GM18511 (cell line): ENCODE results near the gene PLEKHA5.
A peak's percentile ranks its signal among the peaks of the same experiment; 100 is the strongest.
"Not testable (repeated sequence)": the region's sequence is repeated elsewhere in the genome, so short reads cannot be mapped to it uniquely, and the experiment has no call there.

ENCODE experiments used
- ATAC-seq: cut with Tn5 transposase; IDR thresholded peaks from one replicate; pipeline ENCODE4 v1.9.1; 2021; ENCODE audit warnings: mild to moderate bottlenecking, moderate library complexity; ENCODE audit not compliant: unreplicated experiment

Gene PLEKHA5

DNA sequence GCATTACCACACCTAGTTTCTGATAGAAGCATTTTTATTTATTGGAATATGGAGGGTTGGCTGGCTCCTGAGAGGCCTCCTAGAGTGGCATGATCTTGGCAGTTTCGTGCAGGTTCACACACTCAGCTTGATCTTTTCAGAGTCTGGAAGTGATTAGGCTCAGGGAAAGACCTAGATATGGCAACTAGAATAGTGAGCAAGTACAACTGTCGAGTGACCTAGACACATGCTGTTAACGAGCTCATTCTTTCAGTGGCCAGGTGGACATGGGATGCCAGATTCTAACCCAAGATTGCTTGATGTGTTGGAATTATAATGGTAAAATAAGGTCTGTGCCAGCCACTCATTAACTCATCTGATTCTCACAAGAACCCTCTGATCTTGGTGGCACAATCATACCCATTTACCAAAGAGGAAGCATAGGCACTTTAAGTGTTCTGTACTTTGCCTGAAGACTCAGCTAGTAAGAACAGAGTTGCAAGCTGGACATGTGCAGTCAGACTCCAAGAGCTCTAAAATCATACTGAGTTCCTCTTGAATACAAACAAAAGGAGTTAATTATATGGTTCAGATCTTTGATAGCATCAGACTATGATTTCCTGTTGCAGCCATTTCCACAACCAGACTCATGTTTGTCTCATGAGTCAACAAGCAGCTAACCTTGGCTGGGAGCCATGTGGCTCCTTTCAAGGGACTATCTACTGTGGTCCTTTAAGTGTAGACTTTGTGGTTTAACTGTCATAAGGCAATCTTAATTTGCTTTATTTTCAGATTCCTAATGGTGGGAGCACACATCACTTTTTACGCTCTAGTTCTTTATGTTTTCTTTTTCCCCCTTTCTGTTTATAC lies 144.2 kb downstream of the PLEKHA5 start:
- ATAC-seq, result no peak

DNA sequence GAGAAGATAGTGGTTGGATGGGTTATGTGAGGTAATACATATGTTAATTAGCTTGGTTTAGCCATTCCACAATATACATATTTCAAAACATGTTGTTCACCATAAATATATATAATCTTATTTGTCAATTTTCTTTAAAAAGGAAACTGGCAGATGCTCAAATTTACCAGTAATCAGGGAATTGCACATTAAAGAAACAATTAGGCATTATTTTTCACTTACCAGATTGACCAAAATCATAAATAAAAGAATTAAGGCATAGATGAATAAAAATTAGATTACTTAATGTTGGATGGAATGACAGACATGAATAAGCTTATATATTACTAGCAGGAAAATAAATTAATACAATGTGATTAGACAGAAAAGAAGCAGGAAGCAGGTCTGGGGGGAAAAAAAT lies 147.2 kb downstream of the PLEKHA5 start:
- no peak for ATAC-seq

DNA sequence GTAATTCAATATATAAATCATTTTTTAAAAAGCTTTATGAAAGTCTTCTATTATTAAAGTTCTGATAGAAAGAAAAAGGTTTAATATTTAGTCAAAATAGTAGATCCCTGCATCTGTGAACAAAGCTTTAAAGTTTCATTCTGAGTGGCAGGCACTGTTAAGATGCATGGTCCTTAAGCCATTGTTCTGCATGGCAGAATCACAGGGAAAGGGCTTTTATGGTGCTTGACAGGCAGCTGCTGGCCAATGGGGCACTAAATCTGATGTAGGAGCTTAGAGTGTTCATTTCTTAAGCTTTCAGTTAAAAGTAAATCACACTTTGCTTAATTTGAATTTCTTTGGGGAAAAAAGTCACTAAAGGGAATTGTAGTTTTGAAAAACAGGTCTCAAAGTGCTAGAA lies 148.2 kb downstream of the PLEKHA5 start:
- ATAC-seq, result no peak

DNA sequence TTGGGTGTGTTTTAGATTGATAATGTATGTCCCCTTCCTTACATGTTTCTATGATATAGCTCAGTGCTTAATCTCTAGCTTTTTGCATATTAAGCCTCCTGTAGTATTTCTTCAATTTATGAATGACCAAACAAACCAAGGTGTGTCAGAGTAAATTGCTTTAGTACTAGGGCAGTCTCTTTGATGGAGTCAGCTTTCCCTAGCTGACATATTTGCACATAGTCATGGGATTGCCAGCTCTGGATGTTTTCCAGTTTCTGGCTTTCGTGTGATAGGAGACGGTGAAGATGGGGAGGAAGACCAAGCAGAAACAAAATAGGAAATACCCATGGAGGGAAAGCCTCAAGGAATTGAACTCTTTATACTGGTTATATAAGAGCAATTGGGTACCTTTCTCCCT lies 148.9 kb downstream of the PLEKHA5 start:
- ATAC-seq, result no peak

DNA sequence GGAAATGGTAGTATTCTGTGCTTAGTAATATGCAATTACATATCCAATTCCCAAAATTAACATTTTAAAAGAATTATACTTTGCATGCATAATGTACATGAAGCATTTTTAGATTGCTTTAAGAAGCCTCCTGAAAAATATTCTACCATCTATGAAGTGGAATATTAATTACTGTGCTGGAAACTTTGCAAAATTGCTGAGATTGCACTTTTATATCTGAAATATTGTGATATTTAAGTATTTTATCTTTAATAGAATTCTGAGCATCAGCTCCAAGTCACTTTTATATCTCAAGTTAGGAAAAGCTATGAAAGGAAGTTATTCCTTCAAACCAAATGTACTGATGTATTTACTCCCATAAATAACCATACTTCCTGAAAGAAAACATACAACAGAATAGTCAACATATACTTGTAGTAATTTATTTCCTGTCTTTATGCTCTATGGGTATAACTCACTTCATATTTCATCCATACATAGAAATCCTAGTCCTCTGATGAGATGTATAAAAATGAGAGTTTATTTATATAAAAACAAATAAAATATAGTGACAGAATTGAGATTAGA lies 152.7 kb downstream of the PLEKHA5 start:
- ATAC-seq, result no peak

DNA sequence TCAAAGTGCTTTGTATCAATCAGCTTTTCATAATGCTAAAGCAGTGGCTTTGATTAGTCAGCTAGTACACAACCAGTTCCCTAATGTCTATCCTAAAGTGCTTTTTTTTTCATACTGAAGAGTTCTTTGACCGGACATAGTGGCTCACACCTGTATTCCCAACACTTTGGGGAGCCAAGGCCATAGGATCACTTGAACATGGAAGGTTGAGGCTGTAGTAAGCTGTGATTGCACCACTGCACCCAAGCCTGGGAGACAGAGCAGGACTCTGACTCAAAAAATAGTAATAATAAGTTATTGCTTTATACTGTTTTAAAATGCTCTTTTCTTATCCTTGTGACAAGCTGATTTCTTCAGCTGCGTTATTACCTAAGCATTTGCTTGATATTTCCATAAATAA lies 155.1 kb downstream of the PLEKHA5 start:
- ATAC-seq, result no peak

DNA sequence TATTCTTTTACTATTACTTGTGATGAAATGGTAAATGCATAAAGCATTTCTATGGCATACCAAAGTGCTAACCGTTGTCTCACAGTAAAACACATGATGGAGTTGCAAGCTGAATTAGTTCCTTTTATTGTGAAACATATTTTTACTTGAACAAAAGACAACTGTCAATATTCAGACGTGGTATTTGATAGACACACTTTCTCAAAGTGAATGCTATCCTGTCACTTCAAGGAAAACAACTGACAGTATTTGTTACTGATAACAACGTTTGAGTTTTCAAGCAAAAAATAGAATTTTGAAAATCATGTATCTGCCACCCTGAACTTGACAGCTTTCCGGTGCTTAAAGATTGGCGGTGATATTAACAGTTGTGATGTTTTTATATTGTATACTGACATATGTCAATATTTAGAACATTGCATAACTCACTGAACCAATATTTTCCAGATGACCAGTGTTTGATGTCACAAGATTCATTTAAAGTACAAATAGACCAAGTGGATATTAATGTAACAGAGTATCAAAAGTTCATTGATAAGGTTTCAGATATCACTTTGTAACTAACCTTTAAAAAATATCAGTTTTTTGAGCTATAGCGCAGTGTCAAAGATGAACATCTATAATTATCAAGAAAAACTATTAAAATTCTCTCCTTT lies 156.4 kb downstream of the PLEKHA5 start:
- ATAC-seq, result no peak

DNA sequence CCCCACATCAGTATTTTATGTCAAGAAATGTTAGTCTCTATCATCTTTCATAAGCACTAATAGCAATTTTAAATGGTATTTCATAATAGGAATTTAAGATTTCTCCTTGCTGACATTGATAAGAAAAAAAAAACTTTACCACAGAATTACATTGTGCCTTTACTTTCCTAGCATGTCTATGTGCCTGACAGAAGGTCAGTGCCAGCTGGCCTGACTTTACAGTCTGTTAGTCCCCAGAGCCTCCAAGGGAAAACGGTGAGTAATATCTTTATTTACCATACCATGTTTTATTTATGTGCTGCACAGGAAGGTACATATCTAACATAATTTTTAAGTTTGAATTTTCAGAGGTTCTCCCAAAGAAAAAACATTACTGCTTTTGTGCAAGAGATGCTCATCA lies 157.8 kb downstream of the PLEKHA5 start:
- ATAC-seq, result no peak

DNA sequence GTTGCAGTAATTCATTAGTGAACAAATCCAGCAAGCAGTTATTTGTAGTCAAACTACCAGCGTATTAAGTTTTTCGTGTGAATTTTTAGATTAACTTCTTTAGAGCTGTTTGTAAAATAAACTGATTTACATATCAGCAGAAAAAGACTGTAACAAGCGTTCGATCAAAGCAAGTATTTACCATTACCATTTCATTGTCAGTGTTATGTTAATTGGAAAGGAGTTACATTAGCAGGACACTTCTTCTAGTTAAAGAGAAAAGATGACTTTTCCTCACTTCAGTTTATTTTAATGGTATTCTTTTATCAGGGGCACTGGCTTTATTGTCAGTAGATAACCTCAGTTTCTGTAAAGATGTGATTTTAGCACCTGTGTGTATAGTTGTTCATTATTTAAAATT lies 158.6 kb downstream of the PLEKHA5 start:
- no peak for ATAC-seq

DNA sequence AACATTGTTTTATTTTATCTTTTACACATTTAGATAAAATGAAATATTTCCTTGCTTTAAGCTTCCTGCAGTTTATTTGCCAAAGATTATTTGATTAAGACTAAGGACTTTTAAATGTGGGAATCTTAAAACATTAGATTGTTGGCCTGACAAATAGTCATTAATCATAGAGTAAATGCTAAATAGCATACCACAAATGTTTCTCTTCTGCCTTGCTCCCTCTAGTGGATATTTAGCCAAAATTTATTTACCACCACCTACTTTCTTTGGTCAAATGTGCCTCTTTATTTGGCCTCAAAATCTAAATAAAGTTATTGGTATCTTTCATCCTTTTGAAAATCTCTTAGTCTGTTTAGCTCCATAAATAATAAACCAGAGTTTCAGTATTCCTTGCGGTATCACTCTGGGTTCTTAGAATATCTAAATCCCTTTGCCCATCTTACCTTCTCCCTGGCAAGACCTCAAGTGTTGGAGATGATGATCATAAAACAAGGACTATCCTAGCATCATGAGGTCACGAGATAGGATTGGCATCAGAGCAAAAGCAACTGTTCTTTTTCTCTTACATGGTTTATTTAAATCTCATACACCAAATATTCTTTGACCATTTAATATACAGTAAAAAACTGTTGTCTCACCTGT lies 159.2 kb downstream of the PLEKHA5 start:
- peak; percentile 71 for ATAC-seq

DNA sequence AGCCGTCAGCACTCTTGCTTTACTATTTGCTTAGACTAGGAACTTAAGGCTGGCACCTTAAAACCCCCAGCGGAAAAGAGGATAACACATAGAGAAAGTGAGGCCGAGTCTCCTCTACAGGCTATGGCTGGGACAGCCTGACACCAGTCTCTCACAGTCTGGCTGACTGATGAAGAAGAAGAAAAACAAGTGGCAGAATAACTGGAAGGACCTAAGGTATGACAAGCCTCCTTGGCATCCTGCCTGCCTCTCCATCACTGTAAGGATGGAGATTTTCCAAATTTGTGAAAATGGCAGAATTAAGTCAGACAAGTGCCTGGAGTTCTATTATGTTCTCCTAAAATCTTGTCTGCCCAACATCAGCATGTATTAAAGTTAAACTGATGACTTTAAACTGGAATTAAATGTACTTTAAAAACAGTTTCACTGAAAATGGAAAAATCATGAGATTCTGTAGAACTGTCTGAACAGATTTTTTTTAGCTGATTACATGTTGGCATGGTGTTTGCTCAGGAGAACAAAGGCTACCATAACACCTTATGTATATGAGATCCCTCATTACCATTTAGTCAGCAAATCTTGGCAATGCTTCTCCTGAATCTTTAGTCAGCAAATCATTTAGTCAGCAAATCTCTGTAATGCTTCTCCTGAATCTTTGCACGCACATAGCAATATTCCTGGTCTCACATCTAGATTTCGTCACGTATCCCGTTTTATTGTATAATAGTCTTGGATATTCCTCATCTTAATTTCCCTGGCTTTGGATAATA lies 169.5 kb downstream of the PLEKHA5 start:
- no peak for ATAC-seq

DNA sequence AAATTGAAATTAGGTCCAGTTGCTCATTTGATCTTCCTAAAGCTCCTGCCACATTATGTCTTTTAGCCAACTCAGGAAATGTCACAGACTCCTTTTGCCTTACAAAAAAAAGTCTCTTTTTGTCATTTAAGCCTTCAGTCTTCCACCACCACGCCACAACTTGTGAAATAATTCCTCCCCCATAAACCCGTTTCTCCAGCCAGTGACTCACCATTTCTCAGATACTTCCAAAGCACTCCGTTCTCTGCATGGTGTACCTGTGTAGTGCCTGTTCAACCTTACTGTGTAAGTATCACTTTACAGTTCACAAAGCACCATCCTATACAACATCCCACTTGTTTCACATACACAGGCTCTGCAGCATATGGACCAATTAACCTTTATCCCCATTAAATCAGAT lies 170.2 kb downstream of the PLEKHA5 start:
- ATAC-seq, result no peak

DNA sequence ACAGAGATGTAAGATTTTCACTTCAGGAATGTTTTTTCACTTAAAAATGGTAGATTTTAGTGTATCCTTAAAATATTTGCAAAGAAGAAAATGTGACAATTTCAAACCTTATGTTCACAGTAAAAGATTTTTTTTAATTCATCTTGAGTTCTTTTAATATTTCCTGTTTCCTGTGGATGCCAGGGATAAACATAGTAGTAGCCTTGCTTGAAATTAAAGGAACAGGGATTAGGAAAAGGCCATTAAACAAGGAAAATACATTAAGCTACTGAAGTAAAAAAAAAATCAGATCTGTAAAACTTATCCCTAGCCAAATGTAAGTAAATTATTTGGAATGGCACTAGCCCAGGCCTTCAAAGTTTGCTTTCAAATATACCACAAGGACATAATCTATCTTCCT lies 171.7 kb downstream of the PLEKHA5 start:
- ATAC-seq, result no peak

DNA sequence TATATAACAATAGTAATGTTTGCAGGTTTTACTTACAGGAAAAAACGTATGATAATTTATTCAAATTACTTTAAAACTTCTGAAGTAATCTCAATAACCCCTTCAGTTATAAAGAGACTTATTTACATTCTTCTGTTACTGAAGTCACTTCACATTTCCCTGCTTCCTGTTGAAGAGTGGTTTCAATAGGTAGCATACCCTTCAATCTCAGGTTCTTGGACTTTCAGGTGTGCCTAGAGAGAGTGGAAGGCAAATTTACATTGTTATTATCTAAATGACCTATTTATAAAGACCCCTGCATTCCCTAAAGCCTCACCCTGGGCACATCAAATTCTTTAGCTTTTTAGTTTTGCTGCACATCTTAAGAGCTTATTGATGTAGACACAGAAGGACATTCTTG lies 172.2 kb downstream of the PLEKHA5 start:
- ATAC-seq, result no peak

DNA sequence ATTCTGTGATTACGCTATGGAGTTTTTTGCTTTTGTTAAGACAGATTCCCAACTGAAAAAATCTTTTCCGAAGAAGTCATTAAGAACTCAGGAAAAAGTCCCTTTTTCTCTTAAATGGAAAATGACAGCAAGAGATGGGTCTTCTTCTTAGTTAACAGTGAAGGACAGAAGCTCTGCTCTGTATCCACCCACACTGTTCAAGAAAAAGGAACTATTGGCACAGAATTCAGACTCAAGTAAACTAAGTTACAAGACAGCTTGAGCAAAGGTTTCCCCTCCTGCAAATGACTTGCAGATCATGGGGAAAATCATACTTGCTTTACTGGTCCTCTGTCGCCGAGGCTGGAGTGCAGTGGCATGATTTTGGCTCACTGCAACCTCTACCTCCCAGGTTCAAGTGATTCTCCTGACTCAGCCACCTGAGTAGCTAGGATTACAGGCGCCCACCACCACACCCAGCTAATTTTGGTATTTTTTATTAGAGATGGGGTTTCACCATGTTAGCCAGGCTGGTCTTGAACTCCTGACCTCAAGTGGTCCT lies 172.6 kb downstream of the PLEKHA5 start:
- ATAC-seq, result no peak

DNA sequence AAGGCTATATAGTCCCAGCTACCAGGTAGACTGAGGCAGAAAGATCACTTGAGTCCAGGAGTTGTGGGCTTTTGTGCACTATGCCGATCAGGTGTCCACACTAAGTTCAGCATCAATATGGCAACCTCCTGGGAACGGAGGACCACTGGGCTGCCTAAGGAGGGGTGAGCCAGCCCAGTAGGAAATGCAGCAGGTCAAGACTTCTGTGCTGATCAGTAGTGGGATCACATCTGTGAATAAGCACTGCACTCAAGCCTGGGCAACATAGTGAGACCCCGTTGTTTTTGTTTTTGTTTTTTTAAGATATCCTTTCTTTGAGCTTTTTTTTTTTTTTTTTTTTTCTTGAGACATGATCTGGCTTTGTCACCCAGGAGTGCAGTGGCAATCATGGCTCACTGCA lies 174.0 kb downstream of the PLEKHA5 start:
- no peak for ATAC-seq

DNA sequence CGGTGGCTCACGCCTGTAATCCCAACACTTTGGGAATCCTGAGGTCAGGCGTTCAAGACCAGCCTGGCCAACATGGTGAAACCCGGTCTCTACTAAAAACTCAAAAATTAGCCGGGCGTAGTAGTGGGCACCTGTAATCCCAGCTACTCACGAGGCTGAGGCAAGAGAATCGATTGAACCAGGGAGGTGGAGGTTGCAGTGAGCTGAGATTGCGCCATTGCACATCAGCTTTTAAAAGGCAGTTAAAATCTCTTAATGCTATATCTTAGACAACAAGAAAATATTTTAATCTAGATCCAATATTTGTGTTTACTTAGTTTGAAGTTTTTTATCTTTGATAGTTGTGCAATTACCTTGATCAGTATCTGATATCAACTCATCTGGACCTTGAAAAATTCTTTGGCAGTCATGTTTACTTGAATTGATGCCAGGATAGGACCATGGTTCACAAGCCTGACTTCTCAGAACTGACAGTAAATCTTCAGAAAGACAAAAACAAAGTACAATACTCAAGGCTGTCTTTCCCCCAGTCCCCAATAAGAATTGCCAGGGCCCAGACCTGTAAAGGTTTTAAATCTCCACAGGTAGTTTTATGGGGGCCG lies 174.7 kb downstream of the PLEKHA5 start:
- ATAC-seq, result no peak

DNA sequence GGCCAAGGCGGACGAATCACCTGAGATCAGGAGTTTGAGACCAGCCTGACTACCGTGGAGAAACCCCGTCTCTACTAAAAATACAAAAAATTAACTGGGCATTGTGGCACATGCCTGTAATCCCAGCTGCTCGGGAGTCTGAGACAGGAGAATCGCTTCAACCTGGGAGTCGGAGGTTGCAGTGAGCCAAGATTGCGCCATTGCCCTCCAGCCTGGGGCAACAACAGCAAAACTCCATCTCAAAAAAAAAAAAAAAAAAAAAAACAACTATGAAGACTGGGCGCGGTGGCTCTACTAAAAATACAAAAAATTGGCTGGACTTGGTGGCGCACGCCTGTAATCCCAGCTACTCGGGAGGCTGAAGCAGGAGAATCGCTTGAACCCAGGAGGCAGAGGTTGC lies 176.1 kb downstream of the PLEKHA5 start:
- ATAC-seq, result not testable (repeated sequence)

DNA sequence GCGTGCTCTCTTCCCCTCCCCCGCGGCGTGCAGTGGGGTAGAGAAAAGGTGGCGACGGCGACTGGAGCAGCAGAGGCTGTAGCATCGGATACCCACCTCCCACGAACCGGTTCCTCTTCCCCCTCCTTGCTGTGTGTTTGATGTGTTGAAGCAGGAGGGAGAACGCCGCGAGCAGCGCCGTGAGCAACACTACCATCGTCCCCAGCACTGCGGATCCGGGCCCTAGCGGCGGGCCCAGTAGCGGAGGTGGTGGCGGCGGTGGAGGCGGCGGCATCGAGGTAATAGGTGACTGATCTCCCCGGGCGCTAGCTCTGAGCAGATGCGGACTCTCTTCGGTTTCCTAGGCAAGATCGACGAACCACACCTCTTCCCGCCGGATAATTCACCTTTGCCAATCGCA lies 176.8 kb downstream of the PLEKHA5 start:
- no peak for ATAC-seq

DNA sequence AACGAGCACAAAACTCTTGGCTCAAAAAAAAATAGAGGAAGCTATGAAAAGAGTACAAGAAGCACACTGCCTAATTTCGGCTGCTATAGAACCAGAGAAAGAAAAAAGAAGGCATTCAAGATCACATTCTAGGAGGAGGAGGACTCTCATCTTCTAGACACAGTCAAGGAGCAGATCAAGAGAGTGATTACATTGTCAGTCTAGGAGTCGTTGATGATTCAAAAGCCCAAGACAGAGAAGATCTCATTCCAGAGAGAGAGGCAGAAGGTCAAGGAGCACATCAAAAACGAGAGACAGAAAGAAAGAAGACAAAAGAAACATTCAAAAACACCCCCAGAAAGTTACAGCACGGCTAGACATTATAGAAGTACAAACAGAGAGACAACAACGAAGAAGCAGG lies 177.9 kb downstream of the PLEKHA5 start:
- ATAC-seq, result no peak
